H7 (cell line): ENCODE measurements around the gene LARP1. TPM values are rescaled to one million over a fixed set of nuclear protein-coding genes. Genes with fewer than 3 reads are reported as not detected.
A peak's percentile ranks its signal among the peaks of the same experiment; 100 is the strongest.
"Not testable (repeated sequence)": the region's sequence is repeated elsewhere in the genome, so short reads cannot be mapped to it uniquely, and the experiment has no call there.

Experiments used
- DNase-seq: peaks from one replicate; pipeline ENCODE4 v3.0.0; 2012
- H3K27me3 ChIP-seq: 2 replicates; pipeline ENCODE4 v1.6.0; 2011; ENCODE audit warnings: mild to moderate bottlenecking, low read length; ENCODE audit not compliant: control insufficient read depth, insufficient read depth
- H3K36me3 ChIP-seq: replicated peaks from 2 replicates; pipeline ENCODE4 v1.5.1; 2011; ENCODE audit warnings: low read length; ENCODE audit not compliant: control insufficient read depth, insufficient read depth
- H3K4me3 ChIP-seq: 2 replicates; pipeline ENCODE4 v1.5.1; 2011; ENCODE audit warnings: low read depth, mild to moderate bottlenecking, control low read depth, low read length, moderate library complexity; ENCODE audit not compliant: insufficient read depth
- total RNA-seq: library from RNA; depleted of rRNA; stranded (reverse); fragments of >200 nt; shearing (Covaris generic); gene quantifications from 2 replicates; pipeline ENCODE4 v1.2.3, GENCODE V29; 2014

LARP1 gene
- total RNA-seq, 1 experiment from 2014 or later: 134 TPM

GRCh38 chr5:154811239-154811638 lies 56.1 kb downstream of the LARP1 start:
- DNase-seq: no peak
- H3K36me3 ChIP-seq: peaks cover 66% of the 10 kb centered on the region
- H3K4me3 ChIP-seq: no peak overlapping the region
- no peaks in the 10 kb centered on the region for H3K27me3 ChIP-seq

DNA sequence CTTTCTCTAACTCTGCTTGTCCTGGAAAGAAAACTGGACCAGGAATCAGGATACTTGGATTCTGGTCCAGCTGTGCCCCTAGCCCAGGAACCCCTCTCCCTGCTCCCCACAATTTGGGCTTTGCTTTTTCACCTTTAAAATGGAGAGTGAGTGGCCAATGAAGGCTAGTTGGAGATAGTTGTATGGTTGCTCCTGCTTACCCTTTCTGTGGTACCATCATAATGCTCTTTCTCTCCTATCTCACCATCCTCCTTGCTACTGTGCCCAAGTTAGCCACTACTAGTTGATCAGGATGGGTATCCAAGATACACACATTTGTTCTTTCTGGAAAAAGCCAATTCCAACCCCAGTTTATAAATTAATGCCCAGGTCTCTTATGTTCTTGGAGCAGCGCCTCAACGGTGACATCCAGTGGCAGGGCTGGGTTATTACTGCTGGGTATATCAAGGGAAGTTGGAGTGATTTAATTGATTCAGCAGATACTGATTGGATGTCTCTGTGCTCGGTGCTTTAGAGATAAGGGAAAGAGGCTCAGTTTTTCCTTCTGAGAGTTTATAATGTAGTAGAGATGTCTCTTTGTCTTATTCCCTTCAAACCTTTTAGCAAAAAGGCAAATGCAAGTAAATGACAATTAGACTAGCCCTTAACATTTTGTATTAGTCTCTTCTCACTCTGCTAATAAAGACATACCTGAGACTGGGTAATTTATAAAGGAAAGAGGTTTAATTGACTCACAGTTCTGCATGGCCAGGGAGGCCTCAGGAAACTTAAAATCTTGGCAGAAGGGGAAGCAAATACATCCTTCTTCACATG lies 56.7 kb downstream of the LARP1 start:
- Histone ChIP-seq H3K36me3 (peaks cover 60% of the 10 kb centered on the region), H3K27me3 (no peaks in the 10 kb centered on the region), H3K4me3 (no peak overlapping the region)
- peak; percentile 75 for DNase-seq

DNA sequence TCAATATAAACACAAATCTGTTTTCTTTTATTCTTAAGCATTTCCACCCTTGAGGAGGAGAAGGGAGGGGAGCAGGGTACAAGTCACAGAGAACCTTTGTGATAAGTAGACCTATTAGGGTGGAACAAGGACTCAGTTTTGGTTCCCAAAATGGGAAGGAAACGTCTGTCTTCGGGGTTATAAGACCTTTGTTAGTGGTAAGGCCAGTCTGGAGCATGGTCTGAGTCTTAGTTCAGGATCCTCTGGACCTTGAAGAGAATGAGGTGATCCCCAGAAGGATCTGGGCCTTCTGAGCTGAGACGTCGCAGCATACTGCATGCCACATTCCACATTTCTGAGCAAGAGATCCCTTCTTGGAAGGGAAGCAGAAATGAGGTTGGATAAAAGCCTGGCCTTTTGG lies 58.0 kb downstream of the LARP1 start:
- Histone ChIP-seq H3K36me3 (peaks cover 60% of the 10 kb centered on the region), H3K4me3 (no peak overlapping the region), H3K27me3 (no peaks in the 10 kb centered on the region)
- DNase-seq: no peak

DNA sequence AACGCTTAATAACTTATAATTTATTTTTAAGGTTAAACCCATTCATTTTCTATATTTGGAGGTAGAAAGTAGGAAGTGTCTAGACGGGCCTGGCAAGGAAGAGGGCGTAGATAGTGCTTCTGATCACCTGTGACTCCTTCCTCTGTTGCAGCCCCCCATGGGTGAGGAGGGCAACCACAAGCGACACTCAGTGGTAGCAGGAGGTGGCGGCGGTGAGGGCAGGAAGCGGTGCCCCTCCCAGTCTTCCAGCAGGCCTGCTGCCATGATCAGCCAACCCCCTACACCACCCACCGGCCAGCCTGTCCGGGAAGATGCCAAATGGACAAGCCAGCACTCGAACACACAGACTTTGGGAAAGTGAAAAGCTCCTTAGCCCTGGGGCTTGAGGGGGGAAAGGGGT lies 58.6 kb downstream of the LARP1 start:
- Histone ChIP-seq H3K36me3 (peaks cover 55% of the 10 kb centered on the region), H3K27me3 (no peaks in the 10 kb centered on the region), H3K4me3 (no peak overlapping the region)
- DNase-seq: no peak

DNA sequence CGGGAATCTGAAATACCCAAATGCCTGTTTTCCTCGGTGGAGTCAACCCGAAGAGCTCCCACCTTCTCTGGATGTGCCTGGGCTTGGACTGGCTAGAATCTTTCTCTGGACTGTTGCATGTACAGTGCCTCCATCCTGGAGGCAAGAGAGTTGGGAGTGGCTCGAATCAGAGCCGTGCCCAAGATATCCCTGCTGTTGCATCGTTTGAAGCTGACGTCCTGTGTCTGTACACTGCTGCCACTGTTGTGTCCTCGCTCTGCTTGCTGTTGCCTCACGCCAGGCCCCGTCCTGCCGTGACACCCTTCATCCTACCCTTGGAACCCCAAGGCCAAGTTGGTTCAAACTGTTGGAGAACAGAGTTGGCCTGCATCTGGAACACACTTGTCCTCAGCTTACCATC lies 59.8 kb downstream of the LARP1 start:
- Histone ChIP-seq H3K27me3 (no peaks in the 10 kb centered on the region), H3K4me3 (no peak overlapping the region), H3K36me3 (peaks cover 53% of the 10 kb centered on the region)
- no peak for DNase-seq

DNA sequence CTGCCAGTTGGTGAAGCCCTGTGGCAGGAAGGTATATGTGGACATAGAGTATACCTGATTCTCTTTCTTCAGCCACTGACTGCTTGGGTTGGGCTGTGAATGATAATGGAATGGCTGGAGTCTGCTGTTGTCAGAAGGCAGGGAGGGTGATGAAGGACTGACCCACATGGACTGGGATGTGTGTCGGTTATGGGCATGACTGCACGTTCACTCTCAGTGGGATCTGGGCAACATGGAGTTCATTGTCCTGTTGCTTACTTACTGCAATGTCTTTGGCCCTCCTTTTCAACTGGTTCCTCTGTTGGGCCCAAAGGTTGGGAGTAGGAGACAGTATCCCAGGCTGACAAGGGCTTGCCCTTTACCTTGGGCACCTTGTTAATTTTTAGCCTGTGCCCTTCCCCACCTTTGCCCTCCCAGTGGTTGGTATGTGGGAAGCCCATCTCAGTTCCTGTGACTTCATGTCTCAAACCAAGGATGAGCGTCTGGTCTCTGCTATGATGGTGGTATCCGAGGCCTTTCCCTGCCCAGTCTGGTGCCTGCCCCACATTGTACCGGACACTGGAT lies 60.6 kb downstream of the LARP1 start:
- H3K4me3 ChIP-seq: no peak overlapping the region
- no peaks in the 10 kb centered on the region for H3K27me3 ChIP-seq
- no peak for DNase-seq
- H3K36me3 ChIP-seq: peaks cover 50% of the 10 kb centered on the region

- DNase-seq: no peak
- Histone ChIP-seq H3K4me3 (no peak overlapping the region), H3K36me3 (peaks cover 42% of the 10 kb centered on the region), H3K27me3 (no peaks in the 10 kb centered on the region)
Measured at GRCh38 chr5:154816891-154817492, 61.8 kb downstream of the LARP1 start.

DNA sequence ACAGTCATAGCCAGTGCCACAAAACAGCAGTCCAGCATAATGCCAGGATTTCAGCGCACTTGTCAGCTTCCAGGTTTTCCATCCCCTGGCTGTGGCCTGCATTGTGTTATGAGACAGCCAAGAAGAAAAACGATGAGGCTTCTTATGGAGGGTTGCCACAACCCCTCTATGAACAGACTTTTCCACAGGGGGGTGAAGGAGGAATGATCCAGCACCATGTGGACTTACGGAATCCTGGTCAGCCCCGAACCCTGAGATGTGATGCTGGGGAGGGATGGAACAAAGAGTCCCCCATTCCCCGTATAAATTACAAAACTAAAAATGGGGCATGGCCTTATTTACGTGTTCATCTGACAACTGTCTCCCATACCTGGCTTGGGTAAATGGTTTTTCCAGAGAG lies 62.6 kb downstream of the LARP1 start:
- DNase-seq: no peak
- Histone ChIP-seq H3K4me3 (no peak overlapping the region), H3K27me3 (no peaks in the 10 kb centered on the region), H3K36me3 (peaks cover 39% of the 10 kb centered on the region)

DNA sequence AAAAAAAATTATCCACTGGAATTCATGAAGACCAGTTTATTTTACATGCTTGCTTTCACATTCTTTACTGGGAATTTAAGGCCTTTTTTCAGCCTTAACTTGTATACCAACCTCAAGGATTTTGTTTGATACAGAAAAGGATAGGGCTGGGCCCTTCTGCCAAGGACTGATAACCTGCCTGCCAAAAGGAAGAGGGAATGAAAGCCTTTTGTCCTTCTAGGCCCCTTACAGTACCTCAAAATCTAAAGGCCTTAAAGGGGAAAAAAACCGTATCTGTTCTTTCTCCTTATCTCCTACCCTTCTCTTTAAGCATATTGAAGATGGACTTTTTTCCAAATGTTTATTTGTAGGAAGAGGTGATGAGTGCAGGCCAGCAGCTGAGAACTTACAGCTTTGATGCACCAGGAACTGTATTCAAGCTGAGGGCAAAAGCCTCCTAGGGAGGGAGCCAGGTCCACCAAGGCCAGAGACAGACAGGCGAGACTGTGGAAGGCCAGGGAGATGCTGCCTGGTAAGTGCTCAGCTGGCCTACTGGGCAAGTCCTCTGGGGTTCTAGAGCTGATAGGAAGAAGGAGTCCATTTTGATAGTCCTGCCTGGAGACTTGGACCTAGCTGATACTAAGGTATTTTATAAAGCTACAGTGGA lies 63.4 kb downstream of the LARP1 start:
- H3K27me3 ChIP-seq: no peaks in the 10 kb centered on the region
- H3K36me3 ChIP-seq: peaks cover 36% of the 10 kb centered on the region
- DNase-seq: no peak
- no peak overlapping the region for H3K4me3 ChIP-seq

DNA sequence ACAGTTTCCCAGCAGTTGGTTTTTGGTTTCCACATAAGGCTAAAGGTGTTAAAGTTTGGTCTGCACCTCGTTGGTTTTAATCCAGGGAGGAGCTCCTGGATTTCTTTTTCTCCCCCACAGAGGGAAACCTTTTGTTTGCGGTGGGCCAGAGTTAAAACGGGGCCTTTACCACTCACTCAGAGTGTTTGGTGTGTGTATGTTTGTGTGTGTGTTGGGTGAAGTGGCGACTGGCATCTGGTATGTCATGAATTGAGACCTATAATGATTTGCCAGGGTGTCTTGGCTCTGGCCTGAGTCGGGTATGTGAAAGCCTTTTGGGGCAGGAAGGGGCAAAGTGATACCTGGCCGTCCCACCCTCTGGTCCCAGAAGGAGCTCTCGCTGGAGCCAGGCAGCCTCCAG lies 64.4 kb downstream of the LARP1 start:
- no peaks in the 10 kb centered on the region for H3K27me3 ChIP-seq
- peaks cover 32% of the 10 kb centered on the region for H3K36me3 ChIP-seq
- H3K4me3 ChIP-seq: no peak overlapping the region
- DNase-seq: no peak

- Histone ChIP-seq H3K27me3 (no peaks in the 10 kb centered on the region), H3K4me3 (no peak overlapping the region), H3K36me3 (peaks cover 26% of the 10 kb centered on the region)
- DNase-seq: no peak
Measured at GRCh38 chr5:154820383-154820782, 65.2 kb downstream of the LARP1 start.

- peaks cover 15% of the 10 kb centered on the region for H3K36me3 ChIP-seq
- not testable (repeated sequence) for DNase-seq, H3K27me3 ChIP-seq, H3K4me3 ChIP-seq
Measured at GRCh38 chr5:154822896-154823295, 67.7 kb downstream of the LARP1 start.

GRCh38 chr5:154823605-154824004 lies 68.4 kb downstream of the LARP1 start:
- no peak for DNase-seq
- H3K27me3 ChIP-seq: no peaks in the 10 kb centered on the region
- peaks cover 16% of the 10 kb centered on the region for H3K36me3 ChIP-seq
- no peak overlapping the region for H3K4me3 ChIP-seq

GRCh38 chr5:154824070-154824469 lies 68.9 kb downstream of the LARP1 start:
- Histone ChIP-seq H3K36me3 (peaks cover 16% of the 10 kb centered on the region), H3K27me3 (no peaks in the 10 kb centered on the region), H3K4me3 (no peak overlapping the region)
- DNase-seq: no peak

DNA sequence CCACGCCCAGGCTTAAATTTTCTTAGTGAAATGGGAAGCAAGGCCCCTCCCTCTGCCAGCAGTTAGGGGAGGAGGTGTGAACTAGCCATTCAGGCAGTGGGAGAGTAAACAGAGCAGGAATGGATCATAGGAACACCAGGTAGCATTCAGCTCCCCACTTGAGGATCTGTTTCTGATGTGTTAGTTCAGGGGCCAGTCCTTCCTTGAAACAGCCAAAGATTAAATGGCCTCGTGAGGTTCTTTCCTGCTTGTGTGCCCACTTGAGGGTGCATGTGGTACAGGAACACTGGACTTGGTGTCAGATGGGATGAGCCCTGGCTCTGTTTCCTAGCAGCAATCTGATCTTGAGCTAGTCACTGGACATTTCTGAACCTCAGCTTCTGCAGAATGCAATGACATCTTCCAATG lies 74.0 kb downstream of the LARP1 start:
- Histone ChIP-seq H3K36me3 (peaks cover 12% of the 10 kb centered on the region), H3K27me3 (no peaks in the 10 kb centered on the region), H3K4me3 (no peak overlapping the region)
- no peak for DNase-seq
